GM12878 (cell line): Measurements from ENCODE around the gene CSNK2A1.

Experiments used
- BCL11A ChIP-seq: IDR thresholded peaks from 2 replicates; pipeline ENCODE4 v1.6.1; 2011; ENCODE audit warnings: low read depth, low read length
- CTCF ChIP-seq, 3 experiments: IDR thresholded peaks in 2 of 3; conservative IDR thresholded peaks in 1 of 3; 2 replicates each; pipeline ENCODE4 v1.5.1; 2011; ENCODE audit warnings: low read depth in 3 of 3, low read length in 3 of 3, mild to moderate bottlenecking in 3 of 3, control low read depth in 2 of 3, moderate library complexity in 2 of 3, inconsistent platforms in 1 of 3, mixed read lengths in 1 of 3; ENCODE audit not compliant: control insufficient read depth in 2 of 3, insufficient read depth in 1 of 3; ENCODE audit errors: extremely low read depth in 1 of 3
- EP300 ChIP-seq, 2 experiments: fragments of 150-350 bp in 1 of 2; IDR thresholded peaks; 2 replicates each; pipeline ENCODE4 v1.6.1; 2011 to 2012; ENCODE audit warnings: low read depth in 2 of 2, low read length in 2 of 2, borderline replicate concordance in 1 of 2, improper control_type of control experiment in 1 of 2, inconsistent platforms in 1 of 2; ENCODE audit not compliant: control insufficient read depth in 1 of 2
- EZH2 ChIP-seq: IDR thresholded peaks from 2 replicates; pipeline ENCODE4 v1.6.1; 2012; ENCODE audit warnings: low read depth, mild to moderate bottlenecking, control low read depth, inconsistent platforms, low read length, borderline replicate concordance; ENCODE audit not compliant: control insufficient read depth
- JUND ChIP-seq: IDR thresholded peaks from 2 replicates; pipeline ENCODE4 v1.6.1; 2012; ENCODE audit warnings: low read depth, mild to moderate bottlenecking, low read length, improper control_type of control experiment, moderate library complexity
- NR2C1 ChIP-seq: fragments of 450-650 bp; IDR thresholded peaks from 2 replicates; pipeline ENCODE4 v1.6.1; 2017; ENCODE audit warnings: antibody characterized with exemption, mild to moderate bottlenecking, moderate library complexity
- RUNX3 ChIP-seq: IDR thresholded peaks from 2 replicates; pipeline ENCODE4 v1.6.1; 2012; ENCODE audit warnings: low read length, inconsistent platforms
- ZNF592 ChIP-seq: fragments of 450-650 bp; IDR thresholded peaks from 2 replicates; pipeline ENCODE4 v1.6.1; 2017; ENCODE audit warnings: mild to moderate bottlenecking, moderate library complexity

- TF ChIP-seq CTCF (IDR thresholded peaks at IDR 0.05 in 2 of 3, conservative IDR thresholded peaks at IDR 0.05 in 1 of 3; ENCODE audit: control insufficient read depth in 2 of 3, extremely low read depth in 1 of 3, insufficient read depth in 1 of 3, low read depth in 3 of 3, low read length in 3 of 3) (no peak), NR2C1 (no peak), RUNX3 (no peak), JUND (no peak), ZNF592 (no peak), EP300 (IDR thresholded peaks at IDR 0.05; ENCODE audit: borderline replicate concordance in 1 of 2, control insufficient read depth in 1 of 2, low read depth in 2 of 2, low read length in 2 of 2) (no peak), BCL11A (no peak), EZH2 (no peak)
These were observed 97.9 kb downstream of the CSNK2A1 start for GRCh38 chr20:445514-446336.
